GM12891 (cell line): ENCODE results near the gene GGT7.

Experiments
- POLR2A ChIP-seq: IDR thresholded peaks from 2 replicates; pipeline ENCODE4 v1.6.1; 2011; ENCODE audit warnings: low read depth, low read length, control low read depth
- POLR2AphosphoS5 ChIP-seq: IDR thresholded peaks from 2 replicates; pipeline ENCODE4 v1.6.1; 2011; ENCODE audit warnings: low read depth, low read length, control low read depth
- SPI1 ChIP-seq: IDR thresholded peaks from 2 replicates; pipeline ENCODE4 v1.6.1; 2011; ENCODE audit warnings: low read depth, low read length, control low read depth
- TAF1 ChIP-seq: IDR thresholded peaks from 2 replicates; pipeline ENCODE4 v1.6.1; 2011; ENCODE audit warnings: low read depth, low read length, control low read depth

GRCh38 chr20:34876406-34877282, 4.0 kb upstream of the GGT7 start, which contains the start of gene ACSS2:
- TF ChIP-seq SPI1 (no peak), POLR2AphosphoS5 (no peak), POLR2A (no peak), TAF1 (no peak)
